Keratinocyte (primary cell): ENCODE data around the gene MAP4K1. TPM values are rescaled to one million over a fixed set of nuclear protein-coding genes. Genes with fewer than 3 reads are reported as not detected.

Experiments used
- DNase-seq: peaks from one replicate; pipeline ENCODE4 v3.0.0-alpha.2; 2011; ENCODE audit warnings: low read depth, missing footprints, low spot score
- FAIRE-seq: peaks from 2 replicates; lab custom pipeline; 2011; peaks lifted over from hg19 to GRCh38; lab: Jason Lieb, UNC
- H2AFZ ChIP-seq: 2 replicates; pipeline ENCODE4 v1.6.0; 2012; ENCODE audit warnings: low read length, control low read depth, inconsistent platforms; ENCODE audit not compliant: control insufficient read depth
- H3K27ac ChIP-seq: 2 replicates; pipeline ENCODE4 v1.5.1; 2011; ENCODE audit warnings: low read length; ENCODE audit not compliant: control insufficient read depth, insufficient read depth
- H3K27me3 ChIP-seq: 3 replicates; pipeline ENCODE4 v1.6.0; 2011; ENCODE audit warnings: low read length; ENCODE audit not compliant: control insufficient read depth, insufficient read depth; ENCODE audit errors: extremely low read depth
- H3K36me3 ChIP-seq, 2 experiments: 2 replicates in 1 of 2; 3 replicates in 1 of 2; pipeline ENCODE4 v1.5.1; 2011; ENCODE audit warnings: low read length in 2 of 2, mild to moderate bottlenecking in 1 of 2; ENCODE audit not compliant: control insufficient read depth in 2 of 2, insufficient read depth in 2 of 2; ENCODE audit errors: extremely low read depth in 1 of 2
- H3K4me1 ChIP-seq: 3 replicates; pipeline ENCODE4 v1.5.1; 2011; ENCODE audit warnings: low read length; ENCODE audit not compliant: control insufficient read depth, insufficient read depth; ENCODE audit errors: extremely low read depth
- H3K4me2 ChIP-seq: 3 replicates; pipeline ENCODE4 v1.6.0; 2011; ENCODE audit warnings: low read depth, low read length; ENCODE audit not compliant: control insufficient read depth, insufficient read depth; ENCODE audit errors: extremely low read depth
- H3K4me3 ChIP-seq, 3 experiments: fragments of 200-600 bp in 1 of 3; sonication (generic) in 1 of 3; 2 replicates in 2 of 3; 3 replicates in 1 of 3; pipeline ENCODE4 v1.5.1; 2011 to 2016; ENCODE audit warnings: low read length in 3 of 3, mild to moderate bottlenecking in 3 of 3, control low read depth in 2 of 3, inconsistent platforms in 1 of 3, low read depth in 1 of 3, mixed read lengths in 1 of 3, mixed run types in 1 of 3, moderate library complexity in 1 of 3; ENCODE audit not compliant: control insufficient read depth in 2 of 3, insufficient read depth in 2 of 3; ENCODE audit errors: extremely low read depth in 1 of 3
- H3K79me2 ChIP-seq: 2 replicates; pipeline ENCODE4 v1.6.0; 2012; ENCODE audit warnings: low read length; ENCODE audit not compliant: control insufficient read depth, insufficient read depth
- H3K9ac ChIP-seq: 3 replicates; pipeline ENCODE4 v1.6.0; 2011; ENCODE audit warnings: low read length; ENCODE audit not compliant: control insufficient read depth, insufficient read depth; ENCODE audit errors: extremely low read depth
- H3K9me1 ChIP-seq: 3 replicates; pipeline ENCODE4 v1.6.0; 2011; ENCODE audit warnings: low read length; ENCODE audit not compliant: control insufficient read depth, insufficient read depth; ENCODE audit errors: extremely low read depth
- H3K9me3 ChIP-seq: 2 replicates; pipeline ENCODE4 v1.5.1; 2012; ENCODE audit warnings: low read depth, low read length; ENCODE audit not compliant: control insufficient read depth
- H4K20me1 ChIP-seq: 3 replicates; pipeline ENCODE4 v1.6.0; 2011; ENCODE audit warnings: low read length; ENCODE audit not compliant: control insufficient read depth, insufficient read depth; ENCODE audit errors: extremely low read depth
- CTCF ChIP-seq, 3 experiments: IDR thresholded peaks in 1 of 3; conservative IDR thresholded peaks in 1 of 3; optimal IDR thresholded peaks in 1 of 3; 2 replicates in 2 of 3; 3 replicates in 1 of 3; pipeline versions ENCODE3 to v1.5.1; 2011; ENCODE audit warnings: low read length in 3 of 3, mild to moderate bottlenecking in 3 of 3, moderate library complexity in 2 of 3, control low read depth in 1 of 3, inconsistent platforms in 1 of 3; ENCODE audit not compliant: insufficient read depth in 2 of 3; ENCODE audit errors: extremely low read depth in 1 of 3
- EZH2 ChIP-seq: IDR thresholded peaks from one replicate; pipeline ENCODE4 v1.6.1; 2012; ENCODE audit warnings: inconsistent platforms, mild to moderate bottlenecking, low read length, moderate library complexity
- dilution Hi-C: fragments of 300-500 bp; cut with MboI; formaldehyde crosslinking; loops from one replicate; pipeline ENCODE4 v1.7.0; 2020; ENCODE audit warnings: low sequenced_read_pairs; ENCODE audit not compliant: extremely low pct_ligation_motif_present
- polyA plus RNA-seq, 5 experiments: library from polyadenylated mRNA; depleted of rRNA in 3 of 5; stranded (reverse) in 3 of 5; stranded (forward) in 1 of 5; unstranded in 1 of 5; fragments of >200 nt; gene quantifications; 1 replicate in 1 of 5; 2 replicates in 3 of 5; 3 replicates in 1 of 5; pipeline versions ENCODE4 v1.2.1 to v1.2.3, GENCODE V29; 2011 to 2012; ENCODE audit warnings: missing spikeins in 2 of 5, low read depth in 1 of 5, low replicate concordance in 1 of 5

Gene MAP4K1
- polyA plus RNA-seq, 1 donor (not counting 4 experiments of a cell fraction or from before 2014, with no cell fraction given): 0.25 TPM

GRCh38 chr19:38664503-38665211, 46.9 kb upstream of the MAP4K1 start:
- H4K20me1 ChIP-seq: peaks cover 39% of the 10 kb centered on the region
- peaks cover 96% of the 10 kb centered on the region for H3K4me1 ChIP-seq
- H3K27ac ChIP-seq: peak overlapping the region; percentile 42
- no peaks in the 10 kb centered on the region for H3K9me3 ChIP-seq
- peaks cover 2% of the 10 kb centered on the region for H3K9me1 ChIP-seq
- no peak for TF ChIP-seq EZH2
- no peak for TF ChIP-seq CTCF (optimal IDR thresholded peaks at IDR 0.05 in 1 of 3, IDR thresholded peaks at IDR 0.05 in 1 of 3, conservative IDR thresholded peaks at IDR 0.05 in 1 of 3; ENCODE audit: extremely low read depth in 1 of 3, insufficient read depth in 2 of 3, low read length in 3 of 3)
- no peaks in the 10 kb centered on the region for H3K27me3 ChIP-seq
- peak overlapping the region; percentile 60 for H3K4me2 ChIP-seq
- no peak for DNase-seq
- H3K9ac ChIP-seq: peak overlapping the region; percentile 49
- dilution Hi-C loops: no loop called here
- no peak overlapping the region for H3K4me3 ChIP-seq
- H3K36me3 ChIP-seq: peaks cover 16 to 45% of the 10 kb centered on the region in 2 experiments
- FAIRE-seq: peak; percentile 34
- H2AFZ ChIP-seq: no peak overlapping the region
- peaks cover 98% of the 10 kb centered on the region for H3K79me2 ChIP-seq

DNA sequence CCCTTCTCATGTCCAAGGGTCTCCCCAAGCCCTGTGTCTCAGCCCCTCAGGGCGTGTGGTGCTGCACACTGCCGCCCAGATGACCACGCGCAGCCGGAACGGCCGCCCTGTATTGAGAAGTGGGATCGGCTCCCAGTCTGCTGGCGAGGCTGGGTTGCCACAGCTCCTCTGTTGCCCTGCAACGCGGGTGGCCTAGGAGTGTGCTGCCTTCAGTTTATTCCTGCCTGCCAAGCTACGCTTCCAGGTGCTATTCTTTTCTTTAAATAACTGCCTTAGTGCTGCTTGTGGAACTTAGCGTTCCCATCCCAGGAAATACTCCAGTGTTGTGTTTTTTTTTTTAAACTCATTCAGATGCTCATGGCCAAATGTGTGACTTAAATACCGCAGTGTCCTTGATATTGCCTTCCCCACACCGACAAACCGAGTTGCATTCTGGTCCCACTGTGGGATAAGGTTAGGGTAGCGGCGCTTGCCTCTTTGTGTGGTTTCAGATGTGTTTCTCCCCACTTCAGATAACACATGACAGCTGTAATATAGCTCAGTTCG, 46.3 kb upstream of the MAP4K1 start:
- peak overlapping the region; percentile 42 for H3K27ac ChIP-seq
- no peak for DNase-seq
- no peaks in the 10 kb centered on the region for H3K9me3 ChIP-seq
- no peaks in the 10 kb centered on the region for H3K27me3 ChIP-seq
- no peaks in the 10 kb centered on the region for H3K9me1 ChIP-seq
- H2AFZ ChIP-seq: no peak overlapping the region
- peak overlapping the region in 2 of 3 experiments; percentile 9 to 14 for H3K4me3 ChIP-seq
- peak overlapping the region; percentile 49 for H3K9ac ChIP-seq
- H3K36me3 ChIP-seq: peaks cover 12 to 44% of the 10 kb centered on the region in 2 experiments
- peaks cover 98% of the 10 kb centered on the region for H3K79me2 ChIP-seq
- dilution Hi-C loops: no loop called here
- peak overlapping the region; percentile 60 for H3K4me2 ChIP-seq
- peaks cover 96% of the 10 kb centered on the region for H3K4me1 ChIP-seq
- FAIRE-seq: no peak
- peaks cover 33% of the 10 kb centered on the region for H4K20me1 ChIP-seq
- TF ChIP-seq EZH2: no peak
- no peak for TF ChIP-seq CTCF (optimal IDR thresholded peaks at IDR 0.05 in 1 of 3, IDR thresholded peaks at IDR 0.05 in 1 of 3, conservative IDR thresholded peaks at IDR 0.05 in 1 of 3; ENCODE audit: extremely low read depth in 1 of 3, insufficient read depth in 2 of 3, low read length in 3 of 3)
